NAMALWA (cell line): ENCODE measurements around the gene GALNT7.

Experiments used
- DNase-seq: peaks from one replicate; pipeline ENCODE4 v3.0.0-alpha.2; 2015; ENCODE audit warnings: low spot score

The GALNT7 gene

DNA sequence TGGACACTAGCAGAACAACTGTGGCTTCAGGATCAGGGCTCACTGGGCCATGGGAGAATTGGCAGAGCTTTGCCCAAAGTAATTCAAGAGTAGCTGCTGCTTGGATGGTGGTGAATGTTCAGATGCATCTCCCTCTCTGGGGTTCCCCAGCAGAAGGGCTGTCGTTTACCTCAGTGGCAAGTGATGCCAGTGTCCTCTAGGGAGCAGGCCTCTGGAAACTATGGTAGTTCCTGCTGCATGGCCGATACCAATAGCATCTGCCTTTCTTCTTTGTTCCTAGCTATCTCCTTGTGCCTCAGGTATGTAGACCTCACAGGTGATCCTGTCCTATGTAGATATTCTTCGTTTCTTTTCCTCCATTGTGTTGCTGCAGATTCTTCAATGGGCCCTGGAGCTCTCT, 139.2 kb downstream of the GALNT7 start:
- DNase-seq, result no peak

DNA sequence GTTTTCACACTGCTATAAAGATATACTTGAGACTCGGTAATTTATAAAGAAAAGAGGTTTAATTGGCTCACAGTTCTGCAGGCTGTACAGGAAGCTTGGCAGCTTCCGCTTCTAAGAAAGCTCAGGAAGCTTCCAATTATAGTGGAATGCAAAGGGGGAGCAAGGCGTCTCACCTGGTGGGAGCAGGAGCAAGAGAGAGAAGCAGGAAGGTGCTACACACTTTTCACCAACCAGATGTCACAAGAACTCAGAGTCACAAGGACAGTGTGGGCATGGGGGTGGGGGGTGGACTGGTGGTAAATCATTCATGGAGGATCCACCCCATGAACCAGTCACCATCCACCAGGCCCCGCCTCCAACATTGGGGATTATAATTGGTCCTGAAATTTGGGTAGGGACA, 142.8 kb downstream of the GALNT7 start:
- no peak for DNase-seq

DNA sequence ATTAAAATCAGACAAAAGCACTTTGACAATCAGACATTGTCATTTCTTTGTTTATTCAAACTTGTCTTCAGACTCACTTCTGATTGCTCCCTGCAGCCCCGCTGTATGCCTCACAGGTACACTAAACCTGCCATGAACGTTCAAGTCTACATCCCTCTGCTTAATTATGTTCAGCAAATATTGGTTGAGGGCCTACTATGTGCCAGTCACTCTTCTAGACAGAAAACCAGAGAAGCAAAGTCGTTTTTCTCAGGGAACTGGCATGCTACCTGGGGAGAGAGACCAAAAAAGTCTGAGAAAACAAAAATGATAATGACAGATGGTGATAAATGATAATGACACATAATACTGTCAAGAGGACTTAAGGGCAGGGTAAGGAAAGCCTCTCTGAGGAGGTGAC, 146.1 kb downstream of the GALNT7 start:
- DNase-seq, result no peak

DNA sequence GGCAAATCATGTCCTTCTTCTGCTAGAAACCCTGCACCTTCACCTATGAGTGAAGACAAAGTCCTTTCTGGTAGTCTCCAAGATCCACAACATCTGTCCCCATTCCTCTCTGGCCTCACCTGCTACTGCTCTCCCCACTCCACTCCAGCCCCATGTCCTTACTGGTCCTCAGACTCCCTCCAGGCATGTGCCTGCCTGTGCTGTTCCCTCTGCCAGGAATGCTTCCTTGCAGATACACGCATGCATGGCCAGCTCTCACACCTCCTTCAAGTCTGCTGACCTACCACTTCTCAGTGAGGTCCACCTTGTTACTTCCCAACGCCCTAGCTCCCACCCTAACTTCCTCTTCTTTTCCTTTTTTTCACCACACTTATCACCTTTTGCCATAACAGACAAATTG, 147.4 kb downstream of the GALNT7 start:
- no peak for DNase-seq

DNA sequence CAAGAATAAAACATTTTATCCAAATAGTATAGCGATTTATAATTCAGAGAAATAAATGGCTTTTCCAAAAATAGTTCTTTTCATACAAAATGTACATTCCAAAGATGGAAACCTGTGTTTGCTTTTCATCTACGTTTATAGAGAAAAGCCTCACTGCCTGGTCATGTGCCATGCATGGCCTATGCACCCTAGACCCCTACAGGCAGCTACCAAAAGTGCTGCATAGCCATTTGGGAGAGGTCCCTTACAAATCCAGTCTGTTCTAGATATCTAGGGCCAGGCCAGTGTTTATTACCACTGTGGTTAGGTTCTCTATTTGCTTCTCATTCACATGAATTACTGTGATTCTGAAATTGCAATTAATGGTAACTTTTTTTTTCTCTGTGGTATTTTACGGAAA, 148.4 kb downstream of the GALNT7 start:
- DNase-seq, result peak; percentile 69

DNA sequence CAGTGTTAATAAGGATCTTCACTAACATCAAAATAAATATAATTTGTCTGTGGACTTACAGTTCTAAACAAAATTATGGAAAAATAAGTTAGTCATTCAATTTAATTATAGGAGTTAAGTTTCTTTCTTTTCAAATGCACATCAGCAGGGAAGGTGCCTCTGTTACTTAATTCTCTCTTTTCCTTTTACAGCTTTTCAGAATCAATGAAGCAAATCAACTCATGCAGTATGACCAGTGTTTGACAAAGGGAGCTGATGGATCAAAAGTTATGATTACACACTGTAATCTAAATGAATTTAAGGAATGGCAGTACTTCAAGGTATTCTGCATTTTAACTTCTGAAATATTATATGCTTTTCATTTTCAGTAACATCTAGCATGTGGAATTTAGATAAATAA, 149.6 kb downstream of the GALNT7 start:
- no peak for DNase-seq

DNA sequence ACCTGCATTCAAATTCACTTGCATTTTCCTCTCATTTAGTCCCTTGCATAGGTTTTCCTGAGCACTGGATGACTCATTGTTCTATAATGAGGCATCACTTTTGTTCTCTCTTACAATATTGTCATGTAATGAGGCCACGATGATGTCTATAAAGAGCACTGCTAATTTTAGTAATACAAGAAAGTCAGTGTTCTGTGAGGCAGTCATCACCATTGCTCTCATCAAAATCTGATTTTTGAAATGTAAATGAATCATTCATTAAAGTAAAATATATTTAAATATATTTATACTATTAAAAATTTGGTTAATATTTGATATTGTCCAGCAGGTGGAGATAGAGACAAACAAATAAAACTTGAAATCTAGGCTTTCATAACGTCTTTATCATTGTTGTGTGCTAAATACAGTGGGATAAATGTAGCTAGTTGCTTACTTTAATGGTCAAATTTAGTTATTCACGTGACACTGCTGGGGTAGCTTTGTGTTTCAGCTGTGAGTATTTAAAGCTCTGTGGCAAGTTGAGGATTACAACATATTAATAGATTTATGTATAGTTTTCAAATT, 150.1 kb downstream of the GALNT7 start:
- peak; percentile 61 for DNase-seq

DNA sequence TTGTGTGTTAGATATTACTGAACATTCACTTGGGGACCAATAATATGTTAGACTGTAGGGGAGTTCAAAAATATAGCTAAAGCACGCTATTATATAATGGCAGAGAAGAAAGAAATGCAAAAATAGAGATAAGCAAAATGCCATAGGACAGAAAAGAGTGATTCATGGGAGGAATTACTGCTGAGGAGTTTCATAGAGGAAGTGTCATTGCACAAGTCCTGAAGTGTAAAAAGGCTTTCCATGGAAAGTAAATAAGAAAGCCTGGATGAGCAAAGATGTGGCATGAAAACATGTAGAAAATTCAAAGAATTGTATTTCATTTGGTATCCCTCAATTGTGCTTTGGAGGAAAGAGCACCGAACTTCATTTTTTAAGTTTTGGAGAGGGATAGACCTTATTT, 151.1 kb downstream of the GALNT7 start:
- DNase-seq, result no peak

DNA sequence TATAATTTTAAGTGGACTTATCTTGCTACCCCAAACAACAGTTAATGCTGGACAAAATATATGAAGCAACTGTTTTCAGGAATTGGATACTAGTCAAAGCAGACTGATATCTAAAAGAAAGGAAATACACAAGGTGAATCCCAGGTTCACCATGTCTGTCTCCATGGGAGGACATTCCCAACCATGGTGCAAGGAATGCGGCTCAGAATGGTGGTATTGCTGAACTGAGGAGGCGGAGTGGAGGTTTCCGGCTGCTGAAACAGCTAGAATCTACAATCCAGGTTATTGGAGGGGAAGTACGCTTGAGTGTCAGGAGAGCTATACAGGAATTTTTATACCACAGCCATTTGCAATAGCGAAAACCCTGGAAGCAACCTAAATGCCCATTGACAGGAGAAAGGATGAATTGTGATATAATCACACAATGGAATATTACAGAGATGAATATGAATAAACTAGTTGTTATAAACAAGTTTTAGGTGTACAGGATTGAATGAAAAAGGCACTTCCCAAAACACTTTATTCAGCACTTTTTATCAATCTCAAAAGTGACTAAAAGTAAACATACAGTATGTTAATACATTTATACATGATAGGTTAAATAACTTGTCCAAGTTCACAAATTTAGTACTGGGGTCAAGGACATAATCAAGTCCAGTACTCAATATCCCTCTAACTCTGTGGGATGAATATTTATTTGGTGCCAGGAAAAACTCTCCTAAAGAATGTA, 156.6 kb downstream of the GALNT7 start:
- DNase-seq, result no peak

DNA sequence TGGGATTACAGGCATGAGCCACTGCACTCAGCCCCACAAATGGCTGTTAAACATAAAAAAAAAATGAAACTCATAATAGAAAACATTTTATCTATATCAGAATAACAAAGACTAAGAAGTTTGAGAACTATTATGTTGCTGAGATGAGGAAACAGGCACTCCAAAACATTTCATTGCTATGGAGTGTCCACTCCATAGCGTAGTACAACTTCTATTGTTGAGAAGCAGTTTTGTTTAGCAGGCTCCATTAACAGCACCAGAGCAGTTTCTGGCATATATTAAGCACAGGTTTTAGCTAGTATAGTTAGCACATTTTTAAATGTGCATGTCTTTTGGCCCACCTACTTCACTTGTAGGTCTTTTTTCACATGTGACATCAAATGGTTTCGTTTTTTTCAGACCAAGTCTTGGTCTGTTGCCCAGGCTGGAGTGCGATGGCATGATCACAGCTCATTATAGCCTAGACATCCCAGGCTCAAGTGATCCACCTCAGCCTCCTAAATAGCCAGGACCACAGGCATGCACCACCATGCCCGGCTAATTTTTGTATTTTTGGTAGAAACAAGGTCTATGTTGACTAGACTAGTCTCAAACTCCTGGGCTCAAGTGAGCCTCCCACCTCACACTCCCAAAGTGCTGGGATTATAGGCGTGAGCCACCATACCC, 159.8 kb downstream of the GALNT7 start:
- DNase-seq, result no peak

DNA sequence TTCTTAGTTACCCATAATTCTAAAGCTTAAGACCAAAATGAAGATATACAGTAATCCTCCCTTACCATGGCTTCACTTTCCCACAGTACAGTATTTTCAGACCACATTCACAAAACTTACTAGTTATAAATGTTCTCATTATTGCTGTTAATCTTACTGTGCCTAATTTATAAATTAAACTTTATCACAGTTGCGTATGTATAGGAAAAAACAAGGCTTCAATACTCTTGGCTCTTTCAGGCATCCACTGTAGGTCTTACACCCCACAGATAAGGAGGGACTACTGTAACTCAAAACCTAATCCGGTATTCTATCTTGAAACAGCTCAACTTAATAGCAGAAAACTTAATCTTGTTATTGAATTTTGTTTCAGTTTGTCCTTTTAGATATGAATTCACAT, 162.0 kb downstream of the GALNT7 start:
- no peak for DNase-seq

DNA sequence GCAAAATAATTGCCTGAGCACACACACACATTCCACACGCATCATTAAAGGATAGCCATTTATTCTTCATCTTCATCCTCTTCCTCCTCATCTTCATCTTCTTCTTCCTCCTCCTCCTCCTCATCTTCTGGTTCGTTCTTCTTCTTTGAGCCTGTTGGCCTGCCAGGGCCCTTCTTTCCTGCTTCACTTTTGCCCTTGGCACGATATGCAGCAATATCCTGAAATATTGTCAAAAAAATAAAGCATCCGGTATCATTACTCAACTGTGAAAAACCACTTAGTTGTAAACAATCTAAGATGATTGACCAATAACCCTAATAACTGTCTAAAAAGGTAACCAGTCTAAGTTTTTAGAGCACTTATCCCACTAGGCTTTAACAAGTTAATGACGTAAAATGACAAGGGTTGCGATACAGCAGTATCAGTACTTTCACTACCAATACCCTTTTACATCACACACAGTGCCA, 163.4 kb downstream of the GALNT7 start:
- DNase-seq, result no peak

DNA sequence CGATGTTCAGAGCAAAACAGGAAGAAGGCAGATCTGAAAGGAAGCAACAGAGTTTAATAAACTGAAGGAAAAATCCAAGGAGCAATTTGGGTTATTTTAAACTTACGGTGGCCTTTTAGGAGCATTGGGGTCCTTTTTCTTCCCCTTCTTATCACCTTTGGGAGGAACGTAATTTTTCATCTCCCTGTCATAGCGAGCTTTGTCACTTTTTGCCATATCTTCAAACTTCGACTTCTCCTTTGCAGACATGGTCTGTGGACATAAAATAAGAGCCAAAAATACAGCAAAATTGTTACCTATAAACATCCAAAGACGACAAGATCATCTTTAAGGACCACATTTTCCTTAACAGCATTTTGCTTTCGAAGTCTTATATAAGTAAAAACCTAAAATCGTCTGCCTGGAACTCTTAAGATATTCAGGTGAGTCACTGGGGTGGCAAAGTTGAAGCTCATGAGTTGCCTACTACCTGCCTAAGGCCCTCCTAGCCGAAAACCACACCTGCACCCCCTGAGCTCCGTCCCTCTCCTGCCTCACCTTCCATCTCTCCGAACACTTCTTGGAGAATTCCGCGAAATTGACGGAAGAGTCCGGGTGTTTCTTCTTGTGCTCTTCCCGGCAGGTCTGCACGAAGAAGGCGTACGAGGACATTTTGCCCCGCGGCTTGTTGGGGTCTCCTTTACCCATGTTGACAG, 164.5 kb downstream of the GALNT7 start:
- DNase-seq, result peak; percentile 38

DNA sequence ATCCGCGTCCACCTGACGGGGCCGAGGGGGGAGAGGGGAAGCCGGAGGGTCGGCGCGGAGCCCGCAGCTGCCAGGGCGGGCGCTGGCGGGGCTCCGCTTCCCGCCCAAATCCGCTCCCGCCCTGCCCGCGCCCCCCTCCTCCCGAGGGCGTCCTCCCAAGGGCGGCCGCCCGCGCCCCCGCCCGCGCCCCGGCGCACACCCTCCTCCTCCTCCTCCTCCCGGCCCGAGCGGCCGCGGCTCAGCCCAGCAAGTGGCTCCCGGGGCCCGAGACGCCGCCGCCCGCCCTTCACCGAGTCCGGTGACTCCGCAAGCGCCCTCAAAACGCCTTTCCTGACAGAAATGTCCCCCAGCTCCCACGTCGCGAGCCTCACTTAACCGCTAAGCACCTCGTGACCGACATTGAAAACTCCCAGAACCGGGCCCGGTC, 165.1 kb downstream of the GALNT7 start:
- DNase-seq, result no peak

DNA sequence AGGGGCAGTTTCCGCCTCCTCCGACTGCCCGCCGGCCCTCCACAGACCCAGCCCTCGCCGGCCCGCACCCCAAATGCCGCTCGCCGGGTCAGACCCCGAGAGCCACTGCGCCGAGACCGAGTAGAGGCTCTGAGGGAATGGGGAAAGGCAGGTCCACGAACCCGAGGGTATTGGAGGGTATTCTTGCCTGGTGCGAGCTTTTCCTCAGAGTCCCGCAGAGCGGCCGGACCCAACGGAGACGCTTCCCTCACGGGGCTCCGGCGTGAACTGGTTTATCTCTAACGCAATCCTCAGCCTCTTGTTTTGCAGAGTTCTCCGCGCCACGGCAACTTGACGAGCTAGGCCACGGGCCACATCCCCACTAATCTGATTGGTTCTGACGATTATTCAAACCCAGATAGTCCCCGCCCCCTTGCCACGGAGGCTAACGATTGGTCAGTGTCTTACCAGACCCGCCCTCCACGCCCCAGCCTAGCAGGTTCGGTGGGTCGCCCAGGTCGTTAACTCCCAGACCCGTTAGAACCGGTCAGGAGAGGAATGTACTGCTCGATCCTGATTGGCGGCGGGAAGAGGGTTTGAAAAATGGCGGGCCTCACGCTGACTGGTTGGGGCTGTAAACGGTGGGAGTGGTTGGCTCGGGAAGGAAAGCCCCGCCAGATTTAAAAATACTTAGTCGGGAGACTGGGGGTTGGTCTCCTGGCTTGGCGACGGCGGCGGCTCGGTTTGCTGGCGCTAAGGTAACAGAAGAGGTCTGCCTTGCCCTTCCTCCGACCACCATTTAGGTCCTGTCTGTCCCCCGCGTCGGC, 165.7 kb downstream of the GALNT7 start, which contains the start of gene HMGB2:
HMGB2 (minus strand) TSS at position 274 of the 806 bp plus-strand sequence. CDS start 709 bp downstream, outside the sequence.
- peak; percentile 99 for DNase-seq

DNA sequence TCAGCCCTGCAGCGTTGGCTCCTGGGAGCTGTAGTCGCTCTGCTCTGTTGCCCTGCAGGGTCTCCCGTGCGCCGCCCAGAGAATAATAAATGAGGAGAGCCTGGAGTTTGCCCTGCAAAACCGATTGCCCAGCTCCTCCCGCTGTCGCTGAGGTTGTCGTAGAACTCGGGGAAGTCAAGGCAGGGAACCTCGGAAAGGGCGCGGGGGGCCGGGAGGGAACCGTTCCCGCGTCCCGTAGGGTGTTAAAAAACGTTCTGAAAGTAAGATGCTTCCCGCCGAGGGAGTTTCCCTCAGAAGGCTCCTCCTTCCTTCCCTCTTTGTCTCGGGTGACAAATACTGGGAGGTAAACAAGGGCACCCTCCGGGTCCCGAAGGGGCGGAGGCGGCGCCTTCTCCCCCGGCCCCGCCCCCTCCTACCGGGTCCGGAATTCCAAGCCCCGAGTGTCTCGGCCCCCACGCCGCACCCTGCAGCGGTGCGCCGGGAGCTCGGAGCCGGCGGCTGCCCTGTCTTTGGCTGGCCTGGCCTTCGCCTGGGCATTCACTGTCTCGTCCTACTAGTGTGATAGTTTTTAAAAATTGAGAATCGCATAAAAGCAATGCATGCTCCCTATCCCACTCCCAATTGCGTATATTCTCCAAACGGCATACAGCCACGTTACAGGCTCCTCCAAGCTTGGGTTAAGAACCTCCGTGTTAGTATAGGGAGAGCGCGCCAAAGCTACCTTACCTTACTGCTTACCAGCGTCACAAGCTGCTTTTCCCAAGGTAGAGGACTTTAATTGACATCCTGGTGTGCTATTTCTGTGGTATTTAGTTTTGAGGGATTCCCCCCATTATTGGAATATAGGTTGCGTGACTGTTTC, 166.5 kb downstream of the GALNT7 start:
- DNase-seq, result peak; percentile 72

DNA sequence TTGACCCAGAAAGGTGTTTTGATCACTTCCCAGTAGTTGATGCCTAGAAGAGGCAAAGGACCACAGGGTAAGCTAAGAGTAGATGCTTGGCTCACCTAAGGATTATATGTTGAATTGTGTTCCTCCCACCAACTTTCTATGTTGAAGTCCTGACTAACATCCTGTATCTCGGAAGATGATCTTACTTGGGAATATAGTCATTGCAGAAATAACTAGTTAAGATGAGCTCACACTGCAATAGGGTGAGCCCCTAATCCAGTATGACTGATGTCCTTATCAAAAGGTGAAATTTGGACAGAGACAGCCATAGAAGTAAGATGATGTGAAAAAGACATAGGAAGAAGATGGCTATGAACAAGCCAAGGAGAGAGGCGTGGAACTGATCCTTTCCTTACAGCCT, 168.9 kb downstream of the GALNT7 start:
- DNase-seq, result no peak

DNA sequence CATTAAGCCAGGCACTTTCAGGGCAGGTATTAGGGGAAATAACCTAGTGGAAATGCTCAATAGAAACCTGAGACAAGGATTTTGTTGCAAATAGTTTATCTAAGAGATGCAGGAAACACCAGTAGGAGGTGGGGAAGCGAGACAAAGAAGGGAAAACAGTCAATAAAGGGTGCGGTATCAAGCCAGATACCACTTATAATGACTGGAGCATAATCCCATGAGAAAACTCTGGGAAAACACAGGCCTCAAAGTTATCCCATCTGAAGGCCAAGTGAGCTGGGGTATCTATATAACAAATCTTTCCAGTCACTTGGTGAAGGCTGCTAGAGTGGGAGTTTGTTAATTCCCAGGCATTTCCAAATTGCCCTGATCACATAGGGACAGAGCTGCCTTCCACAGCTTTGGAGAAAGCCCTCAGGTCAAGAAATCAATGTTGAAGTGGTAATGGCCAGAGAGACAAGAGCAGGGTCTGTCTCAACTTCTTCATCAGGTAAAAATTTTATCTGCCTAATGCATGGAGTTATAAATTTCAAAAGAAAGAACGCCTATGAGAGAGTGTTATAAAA, 175.3 kb downstream of the GALNT7 start:
- DNase-seq, result no peak

DNA sequence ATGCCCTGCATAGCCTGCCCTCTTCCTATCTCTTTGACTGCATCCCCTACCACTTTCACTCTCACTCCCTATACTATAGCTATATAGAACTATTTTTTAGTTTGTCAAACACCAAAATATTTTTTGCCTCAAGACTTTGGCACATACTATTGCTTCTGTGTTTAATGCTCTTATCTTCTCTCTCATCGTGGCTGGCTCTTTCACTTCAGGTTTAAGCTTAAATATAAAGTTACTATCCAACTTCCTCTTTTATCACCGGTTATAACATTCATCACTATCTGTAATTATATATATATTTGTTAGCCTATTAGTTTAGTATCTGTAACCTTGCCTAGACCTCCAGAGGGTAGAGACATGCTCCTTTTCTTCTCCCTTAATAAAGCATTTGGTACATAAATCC, 177.0 kb downstream of the GALNT7 start:
- DNase-seq, result no peak

DNA sequence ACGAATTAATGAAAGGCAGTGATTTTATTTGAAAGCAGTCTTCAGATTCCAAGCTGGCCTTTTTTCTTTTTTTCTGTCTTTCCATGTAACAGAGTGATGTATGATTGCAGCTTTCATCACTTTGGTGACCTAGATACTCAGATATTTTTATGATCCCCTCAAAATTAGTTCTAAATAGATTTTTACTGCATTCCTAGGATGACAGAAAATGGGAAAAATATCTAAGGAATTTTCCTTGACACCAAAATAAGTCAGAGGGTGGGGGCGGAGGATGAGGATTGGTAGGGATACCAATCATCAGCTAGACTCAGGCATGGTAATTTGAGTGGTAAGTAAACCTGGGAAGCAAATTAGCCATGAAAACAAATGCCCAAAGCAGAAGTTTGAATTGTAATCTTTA, 177.5 kb downstream of the GALNT7 start:
- no peak for DNase-seq

DNA sequence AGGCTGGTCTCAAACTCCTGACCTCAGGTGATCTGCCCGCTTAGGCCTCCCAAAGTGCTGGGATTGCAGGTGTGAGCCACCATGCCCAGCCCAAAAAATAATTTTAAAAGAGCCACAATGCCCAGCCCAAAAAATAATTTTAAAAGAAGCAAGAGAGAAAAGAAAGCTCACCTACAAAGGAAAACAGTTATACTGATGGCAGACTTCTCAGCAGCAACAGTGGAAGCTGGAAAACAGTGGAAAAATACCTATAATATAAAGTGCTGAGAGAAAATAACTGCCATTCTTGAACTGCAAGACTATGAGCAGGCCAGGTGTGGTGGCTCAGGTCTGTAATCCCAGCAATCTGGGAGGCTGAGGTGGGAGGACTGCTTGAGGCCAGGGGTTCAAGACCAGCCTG, 178.9 kb downstream of the GALNT7 start:
- DNase-seq, result no peak
